CMK (cell line): ENCODE data around the gene NPHP4.

Source experiments
- DNase-seq: peaks from one replicate; pipeline ENCODE4 v3.0.0-alpha.2; 2010; ENCODE audit warnings: low read depth

Gene NPHP4

GRCh38 chr1:5850503-5850902 lies 141.7 kb downstream of the NPHP4 start:
- DNase-seq: no peak

- no peak for DNase-seq
Measured at GRCh38 chr1:5849550-5849949, 142.7 kb downstream of the NPHP4 start.

GRCh38 chr1:5847013-5847659 lies 145.1 kb downstream of the NPHP4 start:
- no peak for DNase-seq

GRCh38 chr1:5845376-5845775 lies 146.8 kb downstream of the NPHP4 start:
- no peak for DNase-seq

- no peak for DNase-seq
Measured at GRCh38 chr1:5844442-5844841, 147.8 kb downstream of the NPHP4 start.

- no peak for DNase-seq
Measured at GRCh38 chr1:5843521-5844096, 148.6 kb downstream of the NPHP4 start.

GRCh38 chr1:5842679-5843078 lies 149.5 kb downstream of the NPHP4 start:
- DNase-seq: no peak

- DNase-seq: no peak
Measured at GRCh38 chr1:5840551-5841001, 151.6 kb downstream of the NPHP4 start.

- no peak for DNase-seq
Measured at GRCh38 chr1:5839881-5840550, 152.2 kb downstream of the NPHP4 start.

GRCh38 chr1:5839161-5839880 lies 152.9 kb downstream of the NPHP4 start:
- no peak for DNase-seq

- DNase-seq: no peak
Measured at GRCh38 chr1:5837976-5838653, 154.1 kb downstream of the NPHP4 start.

GRCh38 chr1:5836776-5837440 lies 155.3 kb downstream of the NPHP4 start:
- no peak for DNase-seq

- no peak for DNase-seq
Measured at GRCh38 chr1:5835179-5835562, 157.1 kb downstream of the NPHP4 start.

- no peak for DNase-seq
Measured at GRCh38 chr1:5834477-5835178, 157.6 kb downstream of the NPHP4 start.

GRCh38 chr1:5833911-5834310 lies 158.3 kb downstream of the NPHP4 start:
- DNase-seq: no peak

- DNase-seq: no peak
Measured at GRCh38 chr1:5832916-5833895, 159.0 kb downstream of the NPHP4 start.

GRCh38 chr1:5831600-5832335 lies 160.5 kb downstream of the NPHP4 start:
- DNase-seq: no peak

GRCh38 chr1:5830771-5831599 lies 161.2 kb downstream of the NPHP4 start:
- DNase-seq: no peak
